ENCODE results near the gene STXBP6.
A peak's percentile ranks its signal among the peaks of the same experiment; 100 is the strongest.

Gene STXBP6

GRCh38 chr14:24911324-24912109 lies 138.4 kb downstream of the STXBP6 start:
- DNase-seq = peak; percentile 70 to 75

GRCh38 chr14:24910408-24910986 lies 139.4 kb downstream of the STXBP6 start:
- DNase-seq = no peak

DNA sequence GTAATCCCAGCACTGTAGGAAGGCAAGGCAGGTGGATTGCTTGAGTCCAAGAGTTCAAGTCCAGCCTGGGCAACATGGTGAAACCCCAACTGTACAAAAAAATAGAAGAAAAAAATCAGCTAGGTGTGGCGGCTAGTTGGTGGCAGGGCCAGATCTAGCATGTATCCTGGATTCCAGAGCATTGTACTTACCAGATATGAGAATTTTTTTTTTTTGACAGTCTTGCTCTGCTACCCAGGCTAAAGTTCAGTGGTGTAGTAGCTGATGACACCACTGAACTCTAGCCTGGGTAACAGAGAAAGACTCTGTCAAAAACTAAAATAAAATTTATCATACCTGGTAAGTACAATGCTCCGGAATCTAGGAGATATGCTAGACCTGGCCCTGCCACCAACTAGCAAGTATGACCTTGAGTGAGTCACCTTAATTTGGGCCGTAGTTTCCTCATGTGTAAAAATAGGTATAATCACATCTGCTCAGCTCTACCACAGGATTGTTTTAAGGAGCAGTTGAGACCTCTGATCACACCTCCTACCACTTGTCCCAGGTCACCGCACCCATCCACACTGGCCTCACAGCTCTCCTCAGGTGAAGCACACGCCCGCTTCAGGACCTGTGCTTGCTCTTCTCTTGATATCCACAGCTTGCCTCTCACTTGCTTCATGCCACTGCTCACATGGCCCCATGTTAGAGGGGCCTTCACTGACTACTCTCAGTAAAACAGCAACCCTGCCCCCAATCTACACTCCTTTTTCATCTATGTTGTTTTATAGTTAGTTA lies 140.2 kb downstream of the STXBP6 start:
- no peak for DNase-seq

DNA sequence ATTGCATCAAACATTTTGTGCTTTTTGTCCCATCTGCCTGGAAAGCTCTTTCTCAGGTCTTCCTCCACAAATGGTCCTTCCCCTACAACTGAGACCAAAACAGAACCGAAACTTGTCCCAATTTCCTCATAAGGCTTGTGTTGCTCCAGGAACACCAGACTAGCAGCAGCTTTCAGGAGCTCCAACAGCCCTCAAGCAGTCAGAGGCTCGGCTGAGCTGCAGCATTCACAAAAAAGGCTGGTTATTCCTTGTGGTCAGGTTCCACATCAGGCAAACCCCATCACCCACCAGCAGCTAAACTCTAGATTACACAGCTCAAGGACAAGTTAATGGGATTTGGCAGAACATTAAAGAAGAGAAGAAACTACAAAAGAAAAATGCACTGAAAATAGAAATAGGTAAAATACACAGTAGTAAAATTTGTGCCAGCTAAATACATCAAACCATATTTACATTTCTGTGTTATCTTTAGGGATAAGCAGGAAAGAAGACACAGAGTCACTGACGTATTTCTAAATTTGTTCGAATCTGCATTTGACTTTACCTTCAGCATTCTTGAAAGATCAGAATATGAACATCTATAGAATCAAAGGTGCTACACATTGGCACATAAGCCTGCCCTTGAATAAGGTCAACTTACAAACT lies 141.2 kb downstream of the STXBP6 start:
- DNase-seq = no peak

DNA sequence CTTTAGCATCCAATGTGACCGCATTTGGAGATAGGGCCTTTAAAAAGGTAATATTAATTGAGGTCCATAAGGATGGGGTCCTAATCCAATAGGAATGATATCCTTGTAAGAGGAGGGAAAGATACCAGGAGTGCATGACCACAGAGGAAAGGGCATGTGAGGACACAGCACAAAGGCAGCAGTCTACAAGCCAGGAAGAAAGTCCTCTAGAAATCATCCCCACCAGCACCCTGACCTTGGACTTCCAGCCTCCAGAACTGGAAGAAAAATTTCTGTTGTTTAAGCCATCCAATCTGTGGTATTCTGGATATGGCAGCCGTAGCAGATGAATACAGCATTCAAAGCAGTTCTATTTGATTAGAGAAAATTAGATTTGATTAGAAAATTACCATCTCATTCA lies 145.4 kb downstream of the STXBP6 start:
- no peak for DNase-seq

DNA sequence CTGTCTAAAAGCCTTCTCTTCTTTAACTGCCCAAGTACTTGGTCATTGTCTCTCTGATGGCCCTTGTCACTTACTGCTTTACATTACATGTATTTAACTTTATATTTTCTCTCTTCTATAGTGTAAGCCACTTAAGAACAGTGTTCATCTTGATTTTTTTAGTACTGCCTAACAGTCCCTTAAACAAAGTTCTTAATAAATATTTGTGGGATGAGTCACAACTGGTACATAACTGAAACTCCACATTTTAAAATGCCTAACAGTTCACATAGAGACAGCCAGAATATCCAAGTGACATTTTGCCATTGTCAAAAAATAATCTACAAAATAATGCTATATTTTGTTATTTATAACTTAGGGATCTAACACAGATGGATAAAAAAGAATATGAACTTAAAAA lies 146.6 kb downstream of the STXBP6 start:
- no peak for DNase-seq

DNA sequence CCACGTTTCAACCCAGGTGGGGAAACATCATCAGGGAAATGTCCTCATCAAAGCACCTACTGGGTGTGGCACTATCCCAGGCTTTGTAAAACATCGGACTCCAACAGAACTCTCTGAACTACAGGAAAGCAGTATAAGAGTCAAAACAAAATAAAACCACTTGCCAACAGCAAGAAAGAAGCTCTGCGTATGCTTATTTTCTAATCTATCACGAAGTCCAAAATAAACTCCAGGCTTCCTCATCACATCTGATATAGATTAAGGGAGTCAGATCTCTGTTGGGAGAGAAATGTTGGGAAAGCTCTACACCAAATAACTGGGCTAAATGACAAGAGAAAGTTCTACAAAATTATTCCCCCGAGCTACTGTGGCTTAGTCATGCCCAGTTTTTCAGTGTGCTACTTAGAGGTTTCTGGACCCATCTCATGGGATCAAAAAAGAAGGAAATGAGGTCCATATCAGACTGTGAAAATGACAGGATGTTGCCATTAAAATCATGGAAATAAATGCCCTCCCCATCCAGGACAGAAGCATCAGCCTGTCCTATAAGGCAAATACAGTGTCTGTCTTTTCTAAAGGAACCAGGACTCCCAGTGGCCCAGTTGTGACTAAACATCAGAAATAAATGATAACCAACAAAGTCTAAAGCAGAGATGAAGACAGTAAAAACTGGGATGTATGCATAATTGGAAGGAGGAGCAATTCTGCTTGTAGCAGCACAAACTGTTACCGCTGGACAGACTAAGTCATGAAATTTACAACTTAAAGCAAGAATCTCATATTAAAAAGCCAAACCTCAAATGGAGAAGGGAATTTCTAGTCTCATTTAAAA lies 149.5 kb downstream of the STXBP6 start:
- no peak for DNase-seq

DNA sequence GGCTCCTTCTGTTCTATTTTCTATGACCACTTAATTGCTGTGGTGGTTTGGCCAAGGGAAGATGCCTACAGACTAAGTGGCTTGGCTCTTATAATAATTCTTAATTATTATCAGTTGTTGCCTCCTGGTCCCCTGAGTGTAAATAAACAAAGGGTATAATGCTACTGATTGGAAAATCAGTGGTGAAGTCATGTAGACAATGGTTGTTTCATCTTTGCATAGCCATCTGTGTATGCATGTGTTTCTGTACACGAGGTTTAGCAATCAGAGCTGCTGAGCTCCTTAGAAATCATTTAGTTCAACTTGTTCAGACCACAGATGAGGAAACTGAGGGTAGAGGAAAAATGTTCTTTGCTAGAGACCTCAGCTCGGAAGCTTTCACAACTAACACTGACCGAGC lies 152.2 kb downstream of the STXBP6 start:
- DNase-seq = no peak

GRCh38 chr14:24895622-24896021 lies 154.3 kb downstream of the STXBP6 start:
- peak; percentile 24 to 29 for DNase-seq

DNA sequence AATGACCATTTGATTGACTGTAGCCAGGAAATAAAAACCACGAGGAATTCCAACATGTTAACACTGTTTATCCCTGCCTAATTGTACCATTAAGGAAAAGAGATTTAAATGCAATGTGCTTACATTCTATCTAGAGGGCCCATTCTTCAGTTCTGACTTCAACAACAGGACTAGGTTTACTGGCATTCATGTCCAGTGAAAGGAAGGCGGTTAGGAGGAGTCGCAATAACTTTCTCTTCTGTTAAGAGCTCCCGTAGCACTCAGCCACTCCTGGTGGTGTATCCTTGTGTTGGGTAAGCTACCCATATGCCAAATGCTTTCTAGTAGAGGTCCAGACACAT lies 154.7 kb downstream of the STXBP6 start:
- DNase-seq = no peak

GRCh38 chr14:24894583-24895242 lies 155.2 kb downstream of the STXBP6 start:
- DNase-seq = peak; percentile 24 to 27

DNA sequence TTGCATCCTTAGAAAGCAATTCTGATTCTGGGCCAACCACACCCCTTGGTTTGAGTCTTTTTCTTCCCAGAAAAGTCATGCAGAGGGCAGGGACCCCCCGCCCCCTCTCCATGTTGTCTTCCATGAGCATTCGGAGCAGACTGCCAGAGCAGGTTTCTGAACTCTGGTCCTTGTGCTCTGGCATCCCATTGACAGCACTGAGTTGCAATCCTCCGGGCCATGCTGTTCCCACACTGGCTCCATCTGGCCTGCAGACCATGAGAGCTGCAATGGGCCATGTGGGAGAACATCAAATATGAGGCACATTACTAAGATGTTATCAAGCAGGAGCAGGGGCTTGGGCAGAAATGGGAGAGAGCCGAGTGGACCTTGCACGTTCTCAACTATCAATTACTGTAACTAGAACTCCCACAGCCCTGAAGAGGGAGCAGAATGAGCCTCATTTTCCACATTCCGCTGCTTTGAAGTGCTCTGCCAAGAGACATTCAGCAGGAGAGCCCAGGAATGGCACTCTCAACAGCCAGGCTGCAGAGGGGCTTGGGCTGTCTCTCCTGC lies 157.4 kb downstream of the STXBP6 start:
- DNase-seq = no peak

- DNase-seq = no peak
These were observed 157.9 kb downstream of the STXBP6 start for GRCh38 chr14:24891987-24892496.

DNA sequence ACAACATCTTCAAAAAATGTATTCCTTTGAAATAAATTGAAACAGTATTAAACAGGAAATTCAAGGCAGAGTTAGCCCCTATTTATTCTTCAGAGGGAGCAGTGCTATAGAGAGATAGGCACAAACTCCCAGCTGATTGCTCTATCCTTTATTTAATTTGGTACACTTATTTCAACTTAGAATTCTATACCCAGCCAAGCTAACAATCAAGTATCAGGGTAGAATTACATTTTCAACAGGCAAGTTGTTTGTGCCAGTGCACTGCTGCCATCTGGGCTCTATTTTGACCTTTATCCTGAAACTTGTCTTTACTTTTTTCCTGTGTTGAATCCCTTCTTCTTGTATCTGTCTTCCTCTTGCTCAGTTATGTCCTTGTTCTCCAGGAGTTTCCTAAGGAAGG lies 159.2 kb downstream of the STXBP6 start:
- no peak for DNase-seq

DNA sequence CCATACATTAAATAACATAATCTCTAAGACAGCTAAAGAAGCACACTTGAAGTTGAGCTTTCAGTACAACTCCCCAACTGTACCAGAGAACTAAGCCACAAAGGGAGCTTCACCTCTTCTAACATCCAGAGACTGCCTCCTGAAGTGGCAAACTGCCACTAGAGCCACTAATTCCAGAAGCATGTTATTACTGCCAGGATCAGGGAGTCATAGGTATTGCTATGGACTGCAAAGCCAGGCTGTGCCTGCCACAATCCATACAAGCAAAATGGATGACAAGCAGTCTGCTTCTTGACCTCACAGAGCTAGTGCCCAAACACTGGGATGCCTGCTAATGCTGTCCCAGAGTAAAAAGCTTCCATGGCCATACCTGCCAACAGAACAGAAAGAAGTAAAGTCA lies 160.1 kb downstream of the STXBP6 start:
- no peak for DNase-seq

GRCh38 chr14:24888532-24888931 lies 161.4 kb downstream of the STXBP6 start:
- no peak for DNase-seq

DNA sequence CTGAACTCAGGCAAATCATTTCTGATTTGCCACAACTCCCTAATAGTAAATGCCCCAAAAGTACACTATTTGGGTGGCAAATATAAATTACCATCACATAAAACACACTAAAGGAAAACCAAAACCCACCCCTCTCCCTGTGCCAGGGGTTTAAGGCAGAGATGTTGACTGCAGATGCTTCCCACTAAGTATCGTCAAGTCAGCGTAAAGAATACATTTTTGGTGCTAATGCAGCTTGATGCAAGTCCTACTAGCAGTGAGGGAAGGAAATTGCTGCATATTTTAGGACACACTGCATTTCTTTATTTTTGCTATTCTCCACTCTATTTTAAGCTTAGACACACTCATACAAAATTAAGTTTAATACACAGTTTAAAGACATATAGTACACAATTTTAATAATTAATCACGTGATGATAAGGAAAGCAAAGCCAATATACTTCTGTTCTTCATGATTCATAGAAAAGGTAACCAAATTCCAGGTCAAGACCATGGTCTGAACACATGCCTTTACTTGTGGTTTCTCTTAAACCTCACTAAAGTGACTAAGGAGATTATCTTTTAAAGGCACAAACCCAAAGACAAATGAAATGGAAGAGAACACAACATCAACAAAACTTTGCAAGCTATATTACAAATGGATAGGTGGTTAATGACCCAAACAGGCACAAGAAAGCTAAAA lies 162.2 kb downstream of the STXBP6 start:
- no peak for DNase-seq

DNA sequence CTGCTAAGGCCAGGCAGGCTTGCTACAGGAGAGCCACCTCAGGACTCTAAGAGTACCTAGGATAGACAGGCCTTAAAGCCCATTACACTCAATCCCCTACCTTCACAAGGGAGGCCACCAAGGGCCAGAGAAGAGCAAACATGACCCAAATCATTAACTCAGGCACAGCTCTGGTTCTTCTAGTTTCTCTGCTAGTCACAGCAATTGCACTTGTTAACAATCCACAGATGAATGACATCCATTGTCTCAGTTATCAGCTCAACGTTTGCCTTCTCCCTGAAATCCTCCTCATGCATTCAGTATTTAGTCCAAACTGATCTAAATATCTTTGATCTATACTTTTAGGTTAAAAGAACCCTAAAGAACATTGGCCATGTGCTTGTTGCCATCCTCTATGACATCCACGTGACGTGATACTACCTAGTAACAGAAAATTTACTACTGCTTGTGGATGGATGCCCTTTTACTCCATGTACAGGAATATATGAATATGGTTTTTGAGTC lies 164.5 kb downstream of the STXBP6 start:
- no peak for DNase-seq

DNA sequence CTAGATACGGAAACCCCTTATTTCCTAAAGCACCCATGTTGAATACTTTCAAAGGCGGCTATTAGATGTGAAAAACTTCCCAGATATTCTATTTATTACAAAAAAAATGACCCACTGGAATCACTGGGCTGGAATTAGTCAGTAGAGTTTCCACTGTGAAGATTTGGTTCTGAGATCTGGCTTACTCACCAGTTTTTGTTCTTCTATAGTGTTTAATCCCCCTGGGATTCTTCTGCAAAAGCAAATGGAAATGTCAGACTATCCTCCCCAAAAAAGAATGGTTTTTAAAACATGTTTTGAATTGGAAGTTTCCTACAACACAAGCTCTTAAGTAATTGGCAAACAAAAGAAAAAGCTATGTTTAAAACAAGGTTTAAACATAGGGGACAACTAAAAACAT lies 166.4 kb downstream of the STXBP6 start:
- no peak for DNase-seq

- DNase-seq = no peak
These were observed 168.6 kb downstream of the STXBP6 start for GRCh38 chr14:24881116-24881893.
